ENCODE results near the gene MRPL58. TPM values are rescaled to one million over a fixed set of nuclear protein-coding genes. Genes with fewer than 3 reads are reported as not detected.
"Not testable (repeated sequence)": the region's sequence is repeated elsewhere in the genome, so short reads cannot be mapped to it uniquely, and the experiment has no call there.

Gene MRPL58
- total and polyA plus RNA-seq, 3 donors from 2014 or later = 20.9 to 38.1 (median 24.3) TPM

DNA sequence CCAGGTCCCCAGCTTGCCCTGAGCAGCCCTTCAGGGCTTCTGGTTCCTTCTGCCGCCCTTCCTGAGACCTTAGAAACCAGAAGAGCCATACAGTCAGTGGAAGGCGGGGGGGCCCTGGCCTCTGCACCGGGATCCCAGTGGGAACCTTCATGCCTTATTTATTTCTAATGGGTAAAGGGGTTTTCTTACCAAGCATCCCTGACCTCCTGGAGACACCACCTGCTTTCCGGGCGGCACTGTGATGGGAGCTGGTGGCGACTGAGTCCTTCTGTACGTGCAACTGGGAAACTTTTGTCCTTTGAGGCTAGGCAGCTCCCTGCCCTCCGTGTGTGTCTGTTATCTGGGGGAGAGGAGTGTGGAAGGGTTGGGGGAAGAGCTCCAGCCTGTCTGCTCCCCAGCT is 7.2 kb upstream of the MRPL58 start:
- Histone ChIP-seq H3K4me1 (peaks cover 14% of the 10 kb centered on the region), H3K36me3 (ENCODE audit: low read depth, missing control alignments) (no peaks in the 10 kb centered on the region), H3K27ac (no peak overlapping the region), H3K27me3 (no peaks in the 10 kb centered on the region), H3K4me3 (no peak overlapping the region), H3K9me3 (no peaks in the 10 kb centered on the region)
- DNase-seq = no peak
- intact Hi-C loops (cut with DNase I; ENCODE audit: low total_unique reads) = no loop called here
- 85 to 89% methylated on average over 8 of the region's 8 CpGs for WGBS, 2 donors
- TF ChIP-seq CTCF (IDR thresholded peaks at IDR 0.05) (no peak), POLR2A (IDR thresholded peaks at IDR 0.05) (no peak)

DNA sequence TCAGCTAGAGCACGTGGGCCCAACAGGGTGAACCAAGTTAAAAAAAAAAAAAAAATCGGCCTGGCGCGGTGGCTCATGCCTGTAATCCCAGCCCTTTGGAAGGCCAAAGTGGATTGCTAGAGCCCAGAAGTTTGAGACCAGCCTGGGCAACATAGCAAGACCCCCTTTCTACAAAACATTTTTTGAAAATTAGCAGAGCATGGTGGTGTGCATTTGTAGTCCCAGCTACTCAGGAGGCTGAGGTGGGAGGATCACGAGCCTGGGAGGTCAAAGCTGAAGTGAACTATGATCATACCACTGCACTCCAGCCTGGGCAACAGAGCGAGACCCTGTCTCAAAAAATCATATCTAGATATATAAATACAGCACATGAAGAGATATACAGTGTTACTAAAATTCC is 6.4 kb upstream of the MRPL58 start:
- H3K4me3 ChIP-seq; intact Hi-C loops (cut with DNase I; ENCODE audit: low total_unique reads); H3K27ac ChIP-seq; DNase-seq; H3K27me3 ChIP-seq; H3K9me3 ChIP-seq; H3K36me3 ChIP-seq (ENCODE audit: low read depth, missing control alignments): not testable (repeated sequence)
- 87 to 94% methylated on average over 6 of the region's 6 CpGs for WGBS, 2 donors
- H3K4me1 ChIP-seq = peaks cover 14% of the 10 kb centered on the region

- Histone ChIP-seq H3K9me3 (no peaks in the 10 kb centered on the region), H3K36me3 (ENCODE audit: low read depth, missing control alignments) (no peaks in the 10 kb centered on the region), H3K4me1 (peaks cover 14% of the 10 kb centered on the region), H3K27ac (no peak overlapping the region), H3K27me3 (no peaks in the 10 kb centered on the region), H3K4me3 (no peak overlapping the region)
- 87 to 88% methylated on average over 5 of the region's 5 CpGs for WGBS, 2 donors
- DNase-seq = no peak
- intact Hi-C loops (cut with DNase I; ENCODE audit: low total_unique reads) = no loop called here
- TF ChIP-seq POLR2A (IDR thresholded peaks at IDR 0.05) (no peak), CTCF (IDR thresholded peaks at IDR 0.05) (no peak)
These were observed 5.8 kb upstream of the MRPL58 start for GRCh38 chr17:75006653-75007052.

GRCh38 chr17:75008373-75008772 is 4.1 kb upstream of the MRPL58 start:
- no peaks in the 10 kb centered on the region for H3K36me3 ChIP-seq (ENCODE audit: low read depth, missing control alignments)
- no peak overlapping the region for H3K4me3 ChIP-seq
- no peak overlapping the region for H3K27ac ChIP-seq
- intact Hi-C loops (cut with DNase I; ENCODE audit: low total_unique reads) = no loop called here
- WGBS, 2 donors = 87 to 91% methylated on average over 6 of the region's 6 CpGs
- no peaks in the 10 kb centered on the region for H3K9me3 ChIP-seq
- TF ChIP-seq CTCF (IDR thresholded peaks at IDR 0.05) (no peak), POLR2A (IDR thresholded peaks at IDR 0.05) (no peak)
- DNase-seq = no peak
- H3K27me3 ChIP-seq = no peaks in the 10 kb centered on the region
- peaks cover 8% of the 10 kb centered on the region for H3K4me1 ChIP-seq

GRCh38 chr17:75009139-75009724 is 3.2 kb upstream of the MRPL58 start:
- intact Hi-C loops (cut with DNase I; ENCODE audit: low total_unique reads) = no loop called here
- no peaks in the 10 kb centered on the region for H3K27me3 ChIP-seq
- H3K9me3 ChIP-seq = no peaks in the 10 kb centered on the region
- no peak for DNase-seq
- no peak for TF ChIP-seq POLR2A (IDR thresholded peaks at IDR 0.05)
- no peak for TF ChIP-seq CTCF (IDR thresholded peaks at IDR 0.05)
- H3K4me1 ChIP-seq = peaks cover 8% of the 10 kb centered on the region
- H3K36me3 ChIP-seq (ENCODE audit: low read depth, missing control alignments) = no peaks in the 10 kb centered on the region
- H3K4me3 ChIP-seq = no peak overlapping the region
- WGBS, 2 donors = 58 to 69% methylated on average over 2 of the region's 2 CpGs
- no peak overlapping the region for H3K27ac ChIP-seq

Data from testis (tissue), 3 donors.